ENCODE results near the gene KRTAP10-2. TPM values are rescaled to one million over a fixed set of nuclear protein-coding genes. Genes with fewer than 3 reads are reported as not detected.

Gene KRTAP10-2
- total RNA-seq, 1 donor from 2014 or later, result not detected

DNA sequence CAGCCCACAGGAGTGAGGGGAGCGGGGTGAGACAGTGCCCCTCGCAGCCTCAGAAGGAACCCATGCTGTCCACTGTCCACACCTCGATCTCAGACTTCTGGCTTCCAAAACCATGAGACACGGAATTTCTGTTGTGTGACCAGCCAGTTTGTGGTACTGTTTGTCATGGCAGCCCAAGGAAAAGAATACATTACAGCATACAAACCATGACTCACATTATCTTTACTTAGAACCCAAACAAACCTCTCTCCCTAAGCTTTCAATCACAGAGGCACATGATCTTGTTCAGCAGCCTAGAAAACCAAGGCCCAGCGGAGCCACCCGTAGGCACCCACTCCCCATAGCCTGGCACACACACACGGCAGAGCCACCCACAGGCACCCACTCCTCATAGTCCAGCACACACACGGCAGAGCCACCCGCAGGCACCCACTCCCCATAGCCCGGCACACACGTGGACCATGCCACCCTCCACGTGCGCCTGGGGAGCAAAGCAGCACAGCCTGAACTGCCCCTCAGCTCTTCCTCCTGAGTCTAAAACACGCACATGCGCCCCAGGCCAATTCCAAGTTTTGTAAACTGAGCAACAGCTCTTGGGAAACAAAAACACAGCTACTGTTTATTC is 21.8 kb upstream of the KRTAP10-2 start:
- H3K36me3 ChIP-seq, result no peaks in the 10 kb centered on the region
- no peaks in the 10 kb centered on the region for H3K4me1 ChIP-seq
- intact Hi-C loops (cut with DNase I), result no loop called here
- TF ChIP-seq, protein P1, sequence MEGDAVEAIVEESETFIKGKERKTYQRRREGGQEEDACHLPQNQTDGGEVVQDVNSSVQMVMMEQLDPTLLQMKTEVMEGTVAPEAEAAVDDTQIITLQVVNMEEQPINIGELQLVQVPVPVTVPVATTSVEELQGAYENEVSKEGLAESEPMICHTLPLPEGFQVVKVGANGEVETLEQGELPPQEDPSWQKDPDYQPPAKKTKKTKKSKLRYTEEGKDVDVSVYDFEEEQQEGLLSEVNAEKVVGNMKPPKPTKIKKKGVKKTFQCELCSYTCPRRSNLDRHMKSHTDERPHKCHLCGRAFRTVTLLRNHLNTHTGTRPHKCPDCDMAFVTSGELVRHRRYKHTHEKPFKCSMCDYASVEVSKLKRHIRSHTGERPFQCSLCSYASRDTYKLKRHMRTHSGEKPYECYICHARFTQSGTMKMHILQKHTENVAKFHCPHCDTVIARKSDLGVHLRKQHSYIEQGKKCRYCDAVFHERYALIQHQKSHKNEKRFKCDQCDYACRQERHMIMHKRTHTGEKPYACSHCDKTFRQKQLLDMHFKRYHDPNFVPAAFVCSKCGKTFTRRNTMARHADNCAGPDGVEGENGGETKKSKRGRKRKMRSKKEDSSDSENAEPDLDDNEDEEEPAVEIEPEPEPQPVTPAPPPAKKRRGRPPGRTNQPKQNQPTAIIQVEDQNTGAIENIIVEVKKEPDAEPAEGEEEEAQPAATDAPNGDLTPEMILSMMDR (IDR thresholded peaks at IDR 0.05), result no peak
- peaks cover 5% of the 10 kb centered on the region for H3K27me3 ChIP-seq (ENCODE audit: low read depth)
- peaks cover 17% of the 10 kb centered on the region for H3K9me3 ChIP-seq
- H3K27ac ChIP-seq, result no peak overlapping the region
- ATAC-seq, result no peak
- DNase-seq, result peak; percentile 13
- H3K4me3 ChIP-seq, result no peak overlapping the region

DNA sequence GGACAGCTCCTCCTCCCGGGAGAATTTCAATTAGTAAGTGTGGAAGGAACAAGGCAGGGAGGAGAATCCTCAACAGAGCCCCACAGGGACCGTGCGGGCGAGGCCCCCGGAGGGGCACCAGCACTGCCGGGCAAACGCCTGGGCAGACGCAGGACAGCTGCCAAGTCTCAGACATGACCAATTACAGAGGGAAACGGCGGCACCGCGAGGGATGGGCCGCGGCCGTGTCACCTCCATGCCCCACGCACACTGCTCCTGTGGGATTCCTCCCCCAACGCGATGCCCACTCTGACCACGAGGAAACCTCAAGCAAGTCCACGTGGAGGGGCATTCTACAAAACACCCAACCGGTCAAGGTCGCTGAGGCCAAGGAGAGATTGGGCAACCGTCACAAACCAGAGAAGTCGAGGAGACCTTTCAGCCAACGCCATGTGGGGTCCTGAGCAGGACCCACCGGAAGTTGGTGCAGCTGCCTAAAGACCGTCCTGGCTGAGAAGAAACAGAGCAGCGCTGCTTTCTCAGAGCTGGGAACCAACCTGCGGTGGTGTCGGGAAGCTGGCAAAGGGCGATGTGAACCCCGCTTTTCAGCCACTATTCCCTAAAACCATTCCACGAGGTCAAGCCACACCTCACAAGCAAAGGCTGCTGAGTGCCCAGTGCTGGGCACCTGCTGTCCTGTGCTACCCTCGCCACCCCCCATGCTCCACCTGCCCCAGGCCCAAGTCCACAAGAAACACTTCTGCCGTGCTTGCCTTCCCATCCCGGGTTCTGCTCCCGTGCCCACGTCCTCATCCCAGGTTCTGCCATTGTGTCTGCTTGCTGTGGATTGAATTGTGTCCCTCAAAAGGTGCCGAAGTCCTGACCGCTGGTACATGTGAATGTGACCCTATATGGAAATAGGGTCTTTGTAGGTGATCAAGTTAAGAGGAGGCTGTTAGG is 20.8 kb upstream of the KRTAP10-2 start:
- ATAC-seq (no peak), DNase-seq (peak; percentile 43)
- Histone ChIP-seq H3K36me3 (no peaks in the 10 kb centered on the region), H3K27me3 (ENCODE audit: low read depth) (peaks cover 5% of the 10 kb centered on the region), H3K4me3 (no peak overlapping the region), H3K27ac (no peak overlapping the region), H3K9me3 (peaks cover 13% of the 10 kb centered on the region), H3K4me1 (no peaks in the 10 kb centered on the region)
- intact Hi-C loops (cut with DNase I), result no loop called here
- TF ChIP-seq, protein P1 (IDR thresholded peaks at IDR 0.05), result no peak

DNA sequence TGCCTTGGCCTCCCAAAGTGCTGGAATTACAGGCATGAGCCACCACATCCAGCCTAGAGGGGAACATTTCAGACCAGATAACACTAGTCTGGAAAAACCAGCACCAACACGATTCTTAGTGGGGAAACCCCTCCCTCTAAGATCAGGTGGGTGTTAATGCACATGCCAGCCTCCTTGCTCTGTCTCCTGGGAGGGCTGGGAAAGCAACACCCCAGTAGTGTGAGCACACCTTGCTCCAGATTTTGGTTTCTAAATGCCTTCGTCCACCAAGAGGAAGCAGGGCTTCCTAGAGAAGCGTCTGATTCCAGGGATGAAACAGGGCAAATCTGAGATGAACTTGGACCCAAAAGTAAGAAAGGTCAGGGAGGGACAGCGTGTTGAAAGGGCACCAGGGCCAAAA is 20.0 kb upstream of the KRTAP10-2 start:
- H3K27me3 ChIP-seq (ENCODE audit: low read depth), result peaks cover 5% of the 10 kb centered on the region
- H3K4me3 ChIP-seq, result no peak overlapping the region
- no peaks in the 10 kb centered on the region for H3K4me1 ChIP-seq
- peaks cover 7% of the 10 kb centered on the region for H3K9me3 ChIP-seq
- ATAC-seq, result no peak
- intact Hi-C loops (cut with DNase I), result no loop called here
- TF ChIP-seq, protein P1 (IDR thresholded peaks at IDR 0.05), result no peak
- no peak for DNase-seq
- no peaks in the 10 kb centered on the region for H3K36me3 ChIP-seq
- H3K27ac ChIP-seq, result no peak overlapping the region

DNA sequence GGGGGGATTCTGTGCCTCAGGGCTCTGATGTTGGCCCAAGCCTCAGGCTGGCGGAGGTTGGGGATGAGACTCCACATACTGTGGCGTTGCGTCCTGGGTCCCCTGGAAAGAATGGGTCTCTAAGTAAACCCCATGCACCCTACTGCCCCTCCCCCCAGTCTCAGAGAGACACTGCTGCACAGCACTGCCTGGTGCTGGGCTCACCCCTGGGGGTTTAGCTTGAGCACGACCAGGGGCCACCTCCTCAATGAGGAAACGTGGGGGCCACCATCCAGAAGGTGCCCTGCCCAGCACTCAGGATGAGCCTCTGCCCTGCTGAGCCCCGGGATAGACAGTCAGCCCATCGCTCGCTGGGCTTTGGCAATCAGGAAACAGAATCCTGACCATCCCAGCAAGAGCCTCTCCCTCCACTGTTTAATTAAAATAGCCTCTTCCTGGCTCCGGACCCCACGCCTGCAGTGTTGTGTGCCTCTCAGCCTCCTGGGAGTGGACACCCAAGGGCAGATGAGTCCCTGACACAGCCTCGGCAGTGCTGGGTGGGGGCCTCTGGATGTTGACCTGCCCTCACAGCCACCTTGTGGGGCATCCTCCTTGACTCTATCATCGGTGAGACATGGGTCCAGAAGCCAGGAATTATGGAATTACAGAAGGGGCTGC is 18.7 kb upstream of the KRTAP10-2 start:
- no peak overlapping the region for H3K4me3 ChIP-seq
- H3K4me1 ChIP-seq, result no peaks in the 10 kb centered on the region
- intact Hi-C loops (cut with DNase I), result no loop called here
- H3K27me3 ChIP-seq (ENCODE audit: low read depth), result peaks cover 5% of the 10 kb centered on the region
- H3K9me3 ChIP-seq, result peaks cover 7% of the 10 kb centered on the region
- TF ChIP-seq, protein P1 (IDR thresholded peaks at IDR 0.05), result no peak
- peak; percentile 31 for DNase-seq
- ATAC-seq, result no peak
- no peak overlapping the region for H3K27ac ChIP-seq
- no peaks in the 10 kb centered on the region for H3K36me3 ChIP-seq

- ATAC-seq, result no peak
Measured at GRCh38 chr21:44568667-44569556, 17.6 kb upstream of the KRTAP10-2 start.

More at GRCh38 chr21:44568667-44569556, 17.6 kb upstream of the KRTAP10-2 start:
- Histone ChIP-seq H3K9me3 (peaks cover 7% of the 10 kb centered on the region), H3K27ac (no peak overlapping the region), H3K36me3 (no peaks in the 10 kb centered on the region), H3K4me1 (no peaks in the 10 kb centered on the region), H3K4me3 (no peak overlapping the region), H3K27me3 (ENCODE audit: low read depth) (peaks cover 5% of the 10 kb centered on the region)
- intact Hi-C loops (cut with DNase I), result no loop called here
- no peak for DNase-seq
- TF ChIP-seq, protein P1 (IDR thresholded peaks at IDR 0.05), result no peak
